H1 (cell line): ENCODE measurements around the gene LSM3. TPM values are rescaled to one million over a fixed set of nuclear protein-coding genes. Genes with fewer than 3 reads are reported as not detected.

Experiments used
- RNF2 ChIP-seq: fragments of 200-900, 300-1000 bp; sonication (generic); IDR thresholded peaks from 2 replicates; pipeline ENCODE4 v1.7.1; 2016; ENCODE audit warnings: borderline replicate concordance, low read depth, mild to moderate bottlenecking, antibody characterized with exemption, low read length; ENCODE audit not compliant: poor library complexity, severe bottlenecking; ENCODE audit errors: missing control alignments
- SAP30 ChIP-seq: fragments of 300-600 bp; sonication (generic); IDR thresholded peaks from 2 replicates; pipeline ENCODE4 v1.7.1; 2012; ENCODE audit warnings: low read length, moderate library complexity, mild to moderate bottlenecking, inconsistent platforms; ENCODE audit not compliant: insufficient read depth, insufficient replicate concordance
- polyA plus RNA-seq, 7 experiments: library from polyadenylated mRNA; depleted of rRNA in 3 of 7; stranded (reverse) in 5 of 7; unstranded in 2 of 7; fragments of >200 nt in 5 of 7; fragments of 200-250 nt in 2 of 7; gene quantifications; 1 replicate in 5 of 7; 2 replicates in 1 of 7; 4 replicates in 1 of 7; pipeline versions ENCODE4 v1.2.1 to v1.2.3, GENCODE V29; 2011 to 2013; ENCODE audit warnings: missing spikeins in 2 of 7, mixed read lengths in 2 of 7
- total RNA-seq: library from RNA; stranded (reverse); fragmentation: NEBNext Ultra II Directional; extraction: Animal tissue kit (Norgen Biotek cat#: 25700); gene quantifications from 2 replicates; pipeline ENCODE4 v1.2.1, GENCODE V29; 2021
- TF ChIP-seq, protein P1 (sequence below), 3 experiments: IDR thresholded peaks; 1 replicate in 2 of 3; 2 replicates in 1 of 3; pipeline versions ENCODE4 v1.5.1 to v1.6.1; 2011; ENCODE audit warnings: low read length in 3 of 3, mild to moderate bottlenecking in 3 of 3, inconsistent platforms in 2 of 3, low read depth in 1 of 3, moderate library complexity in 1 of 3; ENCODE audit not compliant: insufficient read depth in 1 of 3; ENCODE audit errors: control extremely low read depth in 1 of 3

The LSM3 gene
- total and polyA plus RNA-seq, 2 of the 8 experiments (the other 6 are each of a cell fraction or from before 2014, with no cell fraction given), result 7.1 to 25.4 TPM

DNA sequence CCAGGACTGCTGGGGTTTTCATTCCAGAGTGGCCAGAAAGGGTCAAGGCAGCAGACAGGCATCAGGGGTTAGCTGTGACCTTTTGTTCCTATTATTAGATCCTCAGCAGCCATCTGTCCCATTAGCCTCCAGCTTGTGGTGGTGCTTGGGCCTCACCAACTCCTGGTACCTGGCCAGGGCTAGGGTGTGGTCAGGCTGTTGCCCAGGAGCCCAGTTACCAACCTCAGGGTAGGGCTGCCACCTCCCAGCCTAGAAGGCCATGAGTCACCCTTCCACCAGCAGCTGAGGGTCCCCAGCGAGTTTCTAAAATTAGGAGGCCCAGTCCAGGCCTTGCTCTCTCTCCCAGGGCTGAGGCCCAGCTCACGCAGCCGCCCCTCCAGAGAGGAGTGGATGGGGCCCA, 41.6 kb upstream of the LSM3 start (continued):
- TF ChIP-seq RNF2 (no peak), SAP30 (no peak)
- TF ChIP-seq, protein P1, sequence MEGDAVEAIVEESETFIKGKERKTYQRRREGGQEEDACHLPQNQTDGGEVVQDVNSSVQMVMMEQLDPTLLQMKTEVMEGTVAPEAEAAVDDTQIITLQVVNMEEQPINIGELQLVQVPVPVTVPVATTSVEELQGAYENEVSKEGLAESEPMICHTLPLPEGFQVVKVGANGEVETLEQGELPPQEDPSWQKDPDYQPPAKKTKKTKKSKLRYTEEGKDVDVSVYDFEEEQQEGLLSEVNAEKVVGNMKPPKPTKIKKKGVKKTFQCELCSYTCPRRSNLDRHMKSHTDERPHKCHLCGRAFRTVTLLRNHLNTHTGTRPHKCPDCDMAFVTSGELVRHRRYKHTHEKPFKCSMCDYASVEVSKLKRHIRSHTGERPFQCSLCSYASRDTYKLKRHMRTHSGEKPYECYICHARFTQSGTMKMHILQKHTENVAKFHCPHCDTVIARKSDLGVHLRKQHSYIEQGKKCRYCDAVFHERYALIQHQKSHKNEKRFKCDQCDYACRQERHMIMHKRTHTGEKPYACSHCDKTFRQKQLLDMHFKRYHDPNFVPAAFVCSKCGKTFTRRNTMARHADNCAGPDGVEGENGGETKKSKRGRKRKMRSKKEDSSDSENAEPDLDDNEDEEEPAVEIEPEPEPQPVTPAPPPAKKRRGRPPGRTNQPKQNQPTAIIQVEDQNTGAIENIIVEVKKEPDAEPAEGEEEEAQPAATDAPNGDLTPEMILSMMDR (IDR thresholded peaks at IDR 0.05; ENCODE audit: control extremely low read depth in 1 of 3, insufficient read depth in 1 of 3, low read depth in 1 of 3, low read length in 3 of 3), result no peak
